Measurements from ENCODE around the gene TMPRSS11A. TPM values are rescaled to one million over a fixed set of nuclear protein-coding genes. Genes with fewer than 3 reads are reported as not detected.

The TMPRSS11A gene
- total and polyA plus RNA-seq, 2 of the 8 experiments (the other 6 are each of a cell fraction or from before 2014, with no cell fraction given): not detected

DNA sequence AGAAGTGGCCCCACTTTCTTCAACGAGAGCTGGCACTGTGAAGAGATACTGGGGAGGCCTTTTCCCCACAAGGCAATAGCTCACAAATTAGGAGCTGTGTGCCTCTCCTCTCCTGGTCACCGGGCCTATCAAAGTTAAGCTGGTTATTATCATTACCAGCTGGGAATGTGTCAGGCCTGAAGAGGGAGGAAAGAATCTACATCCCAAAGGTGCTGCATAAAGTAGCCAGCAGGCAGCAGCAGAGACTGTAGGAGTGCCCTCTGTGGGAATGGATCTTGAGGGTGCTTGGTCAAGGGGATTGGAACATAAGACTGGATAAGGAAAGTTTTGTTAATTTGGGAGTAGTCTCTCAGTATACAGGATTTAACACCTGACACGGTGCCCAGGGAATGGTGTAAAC lies 70.4 kb downstream of the TMPRSS11A start:
- H3K79me1 ChIP-seq (ENCODE audit: low read depth, low read length): no peaks in the 10 kb centered on the region
- CTCF ChIA-PET (ENCODE audit: partially characterized antibody): interaction anchor here (0.6 to 1.9 kb wide), 10 partner anchors 8 to 343 kb away, joined by 3 to 6 read pairs (median 4); no protein-coding TSS in a partner anchor
- H3K18ac ChIP-seq (ENCODE audit: extremely low read depth, low read length): no peak overlapping the region
- no peak overlapping the region for H4K8ac ChIP-seq (ENCODE audit: extremely low read depth, insufficient read depth, low read length)
- H4K5ac ChIP-seq (ENCODE audit: insufficient read length, low read depth, low read length): no peak overlapping the region
- H3K56ac ChIP-seq (replicated peaks; ENCODE audit: insufficient read length, low read depth, low read length): no peak overlapping the region
- H3K4me2 ChIP-seq (ENCODE audit: insufficient read depth in 1 of 2, low read depth in 2 of 2, low read length in 2 of 2): no peak overlapping the region
- H3K79me2 ChIP-seq (ENCODE audit: control insufficient read depth in 1 of 2, insufficient read depth in 2 of 2, low read length in 2 of 2): no peaks in the 10 kb centered on the region
- H2BK5ac ChIP-seq (ENCODE audit: low read depth, low read length): no peak overlapping the region
- H3K27ac ChIP-seq (ENCODE audit: low read depth, low read length): no peak overlapping the region
- H3K14ac ChIP-seq (ENCODE audit: insufficient read length): no peak overlapping the region
- peak; percentile 13 for FAIRE-seq
- no peak overlapping the region for H2BK15ac ChIP-seq (ENCODE audit: low read length)
- no peak overlapping the region for H4K91ac ChIP-seq (replicated peaks; ENCODE audit: insufficient read length, low read length)
- H3K23ac ChIP-seq (ENCODE audit: insufficient read length): no peak overlapping the region
- H3K9ac ChIP-seq (replicated peaks in 1 of 4; ENCODE audit: extremely low read depth in 1 of 4, low read depth in 3 of 4, low read length in 3 of 4): no peak overlapping the region
- no peak overlapping the region for H2BK120ac ChIP-seq (replicated peaks; ENCODE audit: low read depth, low read length)
- WGBS, 2 experiments (ENCODE audit: extremely low coverage in 1 of 2, insufficient coverage in 1 of 2, insufficient read length in 1 of 2, insufficient replicate concordance in 2 of 2, low coverage in 1 of 2, low lambda C conversion rate in 2 of 2, missing lambda C conversion rate in 1 of 2): 73% methylated on average over 3 of the region's 3 CpGs; no CpG with 5 or more reads in 1 of the 2 experiments
- H3K4me3 ChIP-seq (ENCODE audit: extremely low read depth in 1 of 4, insufficient read depth in 2 of 4, low read depth in 3 of 4, low read length in 4 of 4): no peak overlapping the region
- no peak overlapping the region for H2BK20ac ChIP-seq (ENCODE audit: low read length)
- peaks cover 0 to 7% of the 10 kb centered on the region in 2 experiments; a peak in 1 of 4 replicates for H3K9me3 ChIP-seq (ENCODE audit: insufficient read depth in 2 of 2, low read depth in 1 of 2, low read length in 1 of 2)
- no peak overlapping the region for H2AK5ac ChIP-seq (ENCODE audit: low read depth, low read length)
- no peak overlapping the region for H2BK12ac ChIP-seq (ENCODE audit: low read depth, low read length)
- POLR2A ChIA-PET (ENCODE audit: partially characterized antibody): no interaction called here
- no peaks in the 10 kb centered on the region for H3K36me3 ChIP-seq (ENCODE audit: control insufficient read depth in 2 of 4, insufficient read depth in 4 of 4, low read length in 3 of 4)
- H4K20me1 ChIP-seq (replicated peaks in 1 of 2; ENCODE audit: control insufficient read depth in 1 of 2, insufficient read depth in 2 of 2, low read length in 2 of 2): no peaks in the 10 kb centered on the region
- H3K4me1 ChIP-seq (replicated peaks in 1 of 4; ENCODE audit: control insufficient read depth in 3 of 4, insufficient read depth in 4 of 4, low read length in 3 of 4): no peaks in the 10 kb centered on the region; a peak in 1 of 7 replicates
- DNase-seq (ENCODE audit: low read depth in 1 of 2, low spot score in 2 of 2): no peak
- H2AFZ ChIP-seq (ENCODE audit: low read length): no peak overlapping the region
- peaks cover 0 to 1% (median 0%) of the 10 kb centered on the region in 4 experiments; a peak in 1 of 7 replicates for H3K27me3 ChIP-seq (replicated peaks in 1 of 4; ENCODE audit: control insufficient read depth in 3 of 4, extremely low read depth in 1 of 4, insufficient read depth in 3 of 4, low read length in 3 of 4)
- no peak overlapping the region for H3K4ac ChIP-seq (replicated peaks; ENCODE audit: insufficient read length, low read depth, low read length)
- no peaks in the 10 kb centered on the region for H3K23me2 ChIP-seq (ENCODE audit: low read depth, low read length)
- peak; percentile 38 to 66 (median 64) for TF ChIP-seq CTCF (IDR thresholded peaks at IDR 0.05; ENCODE audit: control extremely low read depth in 1 of 3, insufficient read depth in 1 of 3, low read depth in 1 of 3, low read length in 3 of 3)
- no peak for TF ChIP-seq GABPA (IDR thresholded peaks at IDR 0.05; ENCODE audit: borderline replicate concordance, insufficient read depth, low read length)
- no peak for TF ChIP-seq GTF2F1 (IDR thresholded peaks at IDR 0.05; ENCODE audit: borderline replicate concordance, low read depth, low read length)
- TF ChIP-seq RFX5 (IDR thresholded peaks at IDR 0.05; ENCODE audit: borderline replicate concordance, low read depth, low read length): no peak
- TF ChIP-seq EZH2 (IDR thresholded peaks at IDR 0.05; ENCODE audit: low read depth, low read length, severe bottlenecking): no peak
- TF ChIP-seq FOSL1 (IDR thresholded peaks at IDR 0.05; ENCODE audit: insufficient read depth, low read depth, low read length): no peak
- TF ChIP-seq TBP (IDR thresholded peaks at IDR 0.05; ENCODE audit: low read depth, low read length): no peak
- TF ChIP-seq SP2 (IDR thresholded peaks at IDR 0.05; ENCODE audit: low read length): no peak
- no peak for TF ChIP-seq POU5F1 (IDR thresholded peaks at IDR 0.05; ENCODE audit: low read depth, low read length)
- TF ChIP-seq RAD21 (IDR thresholded peaks at IDR 0.05 in 1 of 2, conservative IDR thresholded peaks at IDR 0.05 in 1 of 2; ENCODE audit: low read depth in 2 of 2, low read length in 2 of 2): peak; percentile 68 to 80
- no peak for TF ChIP-seq HDAC6 (IDR thresholded peaks at IDR 0.05; ENCODE audit: low read depth, low read length)

All from H1 (cell line).